GM19099 (cell line): ENCODE data around the gene FHIP1A.

Experiments used
- POLR2A ChIP-seq: IDR thresholded peaks from 3 replicates; pipeline ENCODE4 v1.6.1; 2011; ENCODE audit warnings: low read depth; ENCODE audit not compliant: insufficient read length; ENCODE audit errors: extremely low read depth

FHIP1A gene

GRCh38 chr4:151409470-151410313, 716 bp downstream of the FHIP1A start:
- TF ChIP-seq POLR2A: no peak

- no peak for TF ChIP-seq POLR2A
These were observed 7.0 kb downstream of the FHIP1A start for GRCh38 chr4:151415978-151416377.

- no peak for TF ChIP-seq POLR2A
These were observed 8.2 kb downstream of the FHIP1A start for GRCh38 chr4:151417164-151417571.

GRCh38 chr4:151417766-151418376, 8.9 kb downstream of the FHIP1A start:
- no peak for TF ChIP-seq POLR2A

GRCh38 chr4:151418385-151418784, 9.4 kb downstream of the FHIP1A start:
- TF ChIP-seq POLR2A: no peak

- no peak for TF ChIP-seq POLR2A
These were observed 9.9 kb downstream of the FHIP1A start for GRCh38 chr4:151418856-151419255.

- no peak for TF ChIP-seq POLR2A
These were observed 11.4 kb downstream of the FHIP1A start for GRCh38 chr4:151420250-151420807.

- TF ChIP-seq POLR2A: no peak
These were observed 13.9 kb downstream of the FHIP1A start for GRCh38 chr4:151422854-151423253.

- TF ChIP-seq POLR2A: no peak
These were observed 17.5 kb downstream of the FHIP1A start for GRCh38 chr4:151426513-151426912.

- TF ChIP-seq POLR2A: no peak
These were observed 18.3 kb downstream of the FHIP1A start for GRCh38 chr4:151427266-151427665.

GRCh38 chr4:151428346-151428745, 19.4 kb downstream of the FHIP1A start:
- TF ChIP-seq POLR2A: no peak

GRCh38 chr4:151429957-151430570, 21.1 kb downstream of the FHIP1A start:
- no peak for TF ChIP-seq POLR2A

- TF ChIP-seq POLR2A: no peak
These were observed 21.9 kb downstream of the FHIP1A start for GRCh38 chr4:151430740-151431457.

GRCh38 chr4:151431728-151432127, 22.8 kb downstream of the FHIP1A start:
- no peak for TF ChIP-seq POLR2A

GRCh38 chr4:151432654-151433053, 23.7 kb downstream of the FHIP1A start:
- TF ChIP-seq POLR2A: no peak

- TF ChIP-seq POLR2A: no peak
These were observed 25.3 kb downstream of the FHIP1A start for GRCh38 chr4:151434183-151434860.
